ENCODE results near the gene DOK7.

DNA sequence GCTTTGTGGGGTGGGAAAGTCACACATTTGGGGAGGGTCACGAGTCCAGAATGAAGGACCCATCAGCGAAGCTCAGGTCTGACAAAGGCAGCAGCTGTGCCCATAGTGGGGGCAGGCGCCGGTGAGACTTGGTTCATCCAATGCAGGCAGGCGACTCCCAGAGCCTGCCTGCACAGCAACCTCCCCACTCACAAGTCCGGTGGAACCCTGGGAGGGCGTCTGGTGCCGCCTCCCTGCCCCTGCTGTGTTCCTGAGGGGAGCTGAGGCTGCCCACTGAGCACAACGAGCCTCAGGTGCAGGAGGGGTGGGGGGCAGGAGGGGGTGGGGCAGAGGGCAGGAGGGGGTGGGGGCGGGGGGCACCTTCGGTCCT, 55.4 kb downstream of the DOK7 start:
- TF ChIP-seq POLR2A (IDR thresholded peaks at IDR 0.05) = no peak
- no peak for TF ChIP-seq CTCF (IDR thresholded peaks at IDR 0.05)

Data from testis (tissue), 2 donors.